Left ventricle myocardium superior (tissue), 1 donor: ENCODE results near the gene DSTN. TPM values are rescaled to one million over a fixed set of nuclear protein-coding genes. Genes with fewer than 3 reads are reported as not detected.

Source experiments
- ATAC-seq: fragments of 200-7000 bp; cut with Tn5 transposase; one replicate; pipeline ENCODE4 v1.9.1; 2020; ENCODE audit warnings: mild to moderate bottlenecking, moderate library complexity
- DNase-seq: peaks from one replicate; pipeline ENCODE4 v3.0.0-alpha.2; 2020
- intact Hi-C: fragments of 100-400 bp; cut with micrococcal nuclease; formaldehyde crosslinking; loops from one replicate; pipeline ENCODE4 v1.11.0; 2022
- total RNA-seq: library from RNA; stranded (reverse); fragmentation: NEBNext Ultra II Directional; extraction: Animal tissue kit (Norgen Biotek cat#: 25700); gene quantifications from one replicate; pipeline ENCODE4 v1.2.1, GENCODE V29; 2021
- donor health status: DM: no; HTN: yes; CAD: no; lungs with severe emphysema.

DSTN gene
- total RNA-seq, 1 donor from 2014 or later, result 836 TPM

DNA sequence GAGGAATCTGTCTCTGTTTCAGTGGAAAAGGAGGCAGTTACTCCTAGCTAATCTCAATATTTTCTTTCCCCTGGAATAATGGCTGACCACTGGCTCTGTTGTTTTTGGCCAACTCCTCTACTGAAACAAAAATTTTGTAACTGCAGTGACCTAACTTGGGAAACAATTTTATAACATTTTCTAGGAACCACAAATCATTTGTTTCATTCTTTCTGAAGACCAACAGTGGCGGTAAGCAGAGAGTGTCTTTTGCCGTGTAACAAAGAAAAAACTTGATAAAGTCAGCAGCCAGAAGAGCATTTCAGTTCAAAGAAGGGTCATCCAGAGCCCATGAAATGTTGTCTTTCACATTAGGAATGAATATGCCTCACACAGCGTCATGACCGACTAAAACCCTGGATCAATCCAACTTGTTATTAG lies 26.9 kb upstream of the DSTN start:
- ATAC-seq, result peak; percentile 83
- intact Hi-C loops, result no loop called here
- no peak for DNase-seq

DNA sequence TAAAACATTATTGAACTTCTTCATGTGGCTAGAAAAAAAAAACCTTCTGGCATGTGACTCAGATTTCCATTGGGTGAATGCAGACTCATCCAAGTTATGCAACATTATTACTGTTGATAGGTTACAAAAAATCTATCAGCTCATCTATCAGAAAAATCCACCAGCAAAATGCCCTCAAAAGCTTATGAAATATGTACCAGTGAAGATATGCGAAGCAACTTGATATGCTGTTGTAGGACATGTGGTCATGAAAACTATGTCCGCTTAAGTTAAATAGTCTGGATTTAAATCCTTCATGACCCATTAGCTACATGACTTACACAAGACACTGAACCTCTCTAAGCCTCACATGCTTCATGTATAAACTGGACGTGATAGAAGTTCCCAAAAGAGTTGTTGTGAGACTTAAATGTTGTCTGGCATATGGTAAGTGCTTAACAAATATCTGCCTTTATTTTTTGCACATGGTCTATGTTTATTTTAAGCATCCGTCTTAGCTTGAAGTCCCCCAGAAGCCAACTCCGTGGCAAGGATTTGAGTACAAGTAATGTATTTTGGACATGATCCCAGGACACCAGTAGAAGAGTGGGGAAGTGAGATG lies 26.2 kb upstream of the DSTN start:
- DNase-seq (no peak), ATAC-seq (peak; percentile 28)
- intact Hi-C loops, result no loop called here

DNA sequence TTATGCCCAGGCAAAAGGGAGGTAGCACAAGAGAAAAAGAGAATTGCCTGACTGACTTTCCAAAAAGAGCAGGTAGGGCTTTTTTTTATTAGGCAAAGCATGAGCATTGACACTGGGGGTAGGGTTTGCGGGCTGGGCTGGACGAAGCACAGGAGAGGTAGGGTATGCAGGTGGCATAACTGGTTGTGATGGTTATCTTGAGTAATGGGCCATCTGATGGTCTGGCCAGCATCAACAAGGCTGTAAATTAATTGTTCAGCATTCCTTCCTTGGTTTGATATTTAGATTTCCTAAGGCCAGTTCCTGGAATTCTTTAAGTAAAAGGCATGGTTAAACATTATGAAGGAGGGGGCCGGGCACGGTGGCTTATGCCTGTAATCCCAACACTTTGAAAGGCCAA lies 24.7 kb upstream of the DSTN start:
- ATAC-seq, result no peak
- DNase-seq, result no peak
- intact Hi-C loops, result no loop called here

GRCh38 chr20:17549131-17549530 lies 20.7 kb upstream of the DSTN start:
- no peak for DNase-seq
- no peak for ATAC-seq
- intact Hi-C loops, result no loop called here

- intact Hi-C loops, result no loop called here
- DNase-seq (no peak), ATAC-seq (no peak)
Measured at GRCh38 chr20:17555106-17555505, 14.8 kb upstream of the DSTN start.

DNA sequence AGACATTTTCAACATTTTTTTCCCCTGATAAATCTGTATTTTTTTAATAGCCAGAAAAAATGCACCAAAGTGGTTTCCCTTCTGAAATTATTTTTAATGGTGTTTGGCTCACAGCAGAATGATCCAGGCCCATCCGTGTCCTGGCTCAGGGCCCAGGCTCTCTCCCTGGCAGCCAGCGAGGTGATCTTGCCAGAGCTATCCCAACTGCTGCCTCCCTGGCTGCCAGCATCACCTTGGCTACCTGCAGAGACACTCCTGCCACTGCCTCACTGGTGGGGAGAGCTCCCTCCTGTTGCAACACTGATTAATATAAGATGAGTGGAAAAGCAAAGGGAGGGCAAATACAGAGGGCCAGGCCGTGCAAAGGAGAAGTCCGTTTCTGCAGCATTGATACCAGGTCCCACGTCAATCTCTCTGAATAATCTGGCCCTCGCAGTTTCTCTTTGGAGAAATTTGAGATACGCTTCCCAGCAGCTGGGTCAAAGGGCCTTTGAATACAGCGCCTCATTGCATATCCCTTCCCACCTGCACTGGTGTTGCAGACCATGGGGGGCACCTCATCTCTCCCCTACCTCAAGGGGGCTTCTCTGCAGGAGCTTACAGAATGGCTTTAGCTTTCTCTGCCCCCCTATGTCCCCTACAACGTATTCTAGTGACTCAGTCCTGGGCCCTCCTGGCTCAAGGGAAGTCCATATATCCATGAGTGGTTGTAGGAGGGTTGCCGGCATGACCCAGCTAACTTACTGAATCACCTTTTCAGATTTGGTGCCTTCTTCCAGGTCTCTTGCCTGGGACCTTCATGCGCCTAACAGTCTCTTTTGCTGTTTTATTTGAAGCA lies 12.8 kb upstream of the DSTN start:
- intact Hi-C loops, result no loop called here
- ATAC-seq (peak; percentile 92), DNase-seq (peak; percentile 90)

GRCh38 chr20:17557675-17558006 lies 12.2 kb upstream of the DSTN start:
- ATAC-seq (peak; percentile 22), DNase-seq (no peak)
- intact Hi-C loops, result no loop called here

DNA sequence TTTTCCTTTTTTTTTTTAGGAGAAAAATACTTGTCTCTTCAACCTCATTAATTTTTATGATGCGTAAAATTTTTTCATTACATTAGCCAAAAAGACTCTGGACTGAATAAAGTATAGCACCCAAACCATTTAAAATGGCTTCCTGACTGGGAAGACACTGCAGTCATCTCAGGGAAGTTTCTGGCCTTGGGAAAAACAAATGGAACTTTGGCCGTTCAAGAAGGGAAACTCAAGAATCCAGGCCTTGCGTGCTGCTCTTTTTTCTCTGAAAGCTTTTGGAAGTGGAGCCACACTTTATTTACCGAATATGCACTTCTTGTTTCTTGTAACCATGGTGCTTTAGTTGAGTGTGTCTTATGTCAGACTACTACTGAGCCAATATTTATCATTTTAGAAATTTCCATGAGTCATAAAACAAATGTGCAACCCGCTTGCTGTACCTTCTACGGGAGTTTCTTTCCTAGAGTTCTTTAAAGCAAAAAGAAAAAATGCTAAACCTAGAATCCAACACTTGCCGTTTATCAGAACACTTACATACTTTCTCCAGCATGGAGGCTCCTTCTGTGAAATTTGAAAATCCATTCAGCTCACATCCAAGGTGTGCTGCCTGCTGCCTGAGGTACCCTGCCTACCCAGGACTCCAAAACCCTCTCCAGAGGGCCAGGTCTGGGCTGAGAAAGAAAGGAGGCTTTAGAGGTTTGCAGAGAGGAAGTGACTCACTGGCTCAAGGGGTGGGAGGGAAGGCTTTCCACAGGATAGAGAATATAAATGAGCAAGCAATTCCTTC lies 11.5 kb upstream of the DSTN start:
- ATAC-seq, result peak; percentile 73
- no peak for DNase-seq
- intact Hi-C loops, result no loop called here

DNA sequence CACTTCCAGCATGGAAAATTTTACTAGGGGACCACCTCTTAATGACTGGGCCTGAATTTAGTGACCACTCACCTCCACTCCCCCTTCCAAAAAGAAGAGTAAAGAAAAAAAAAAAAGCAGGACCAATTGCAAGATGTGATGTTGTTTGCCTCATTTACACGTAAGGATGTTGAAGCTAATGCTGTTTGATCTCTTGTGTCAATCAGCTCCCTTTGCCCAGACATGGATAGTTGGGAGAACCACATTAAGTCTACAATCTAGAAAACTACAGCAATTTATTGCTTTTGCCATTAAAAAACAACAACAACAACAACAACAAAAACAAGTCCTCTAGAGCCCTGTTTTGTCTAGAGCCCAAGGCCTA lies 11.0 kb upstream of the DSTN start:
- ATAC-seq, result no peak
- intact Hi-C loops, result no loop called here
- DNase-seq, result no peak

DNA sequence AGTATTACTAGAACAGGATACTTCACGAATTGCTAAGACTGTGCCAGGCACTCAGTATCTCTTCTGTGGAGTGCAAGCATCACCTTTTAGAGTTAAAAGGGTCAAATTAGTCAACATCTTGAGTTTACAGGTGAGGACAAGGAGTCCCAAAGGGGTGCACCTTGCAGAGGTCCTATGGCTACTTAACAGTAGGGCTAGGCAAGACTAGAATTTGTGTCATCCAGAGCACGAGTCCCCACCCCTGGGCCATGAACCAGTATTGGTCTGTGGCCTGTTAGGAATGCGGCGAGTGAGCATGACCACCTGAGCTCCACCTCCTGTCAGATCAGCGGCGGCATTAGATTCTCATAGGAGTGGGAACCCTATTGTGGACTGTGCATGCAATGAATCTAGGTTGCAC lies 10.5 kb upstream of the DSTN start:
- intact Hi-C loops, result no loop called here
- ATAC-seq (no peak), DNase-seq (no peak)

DNA sequence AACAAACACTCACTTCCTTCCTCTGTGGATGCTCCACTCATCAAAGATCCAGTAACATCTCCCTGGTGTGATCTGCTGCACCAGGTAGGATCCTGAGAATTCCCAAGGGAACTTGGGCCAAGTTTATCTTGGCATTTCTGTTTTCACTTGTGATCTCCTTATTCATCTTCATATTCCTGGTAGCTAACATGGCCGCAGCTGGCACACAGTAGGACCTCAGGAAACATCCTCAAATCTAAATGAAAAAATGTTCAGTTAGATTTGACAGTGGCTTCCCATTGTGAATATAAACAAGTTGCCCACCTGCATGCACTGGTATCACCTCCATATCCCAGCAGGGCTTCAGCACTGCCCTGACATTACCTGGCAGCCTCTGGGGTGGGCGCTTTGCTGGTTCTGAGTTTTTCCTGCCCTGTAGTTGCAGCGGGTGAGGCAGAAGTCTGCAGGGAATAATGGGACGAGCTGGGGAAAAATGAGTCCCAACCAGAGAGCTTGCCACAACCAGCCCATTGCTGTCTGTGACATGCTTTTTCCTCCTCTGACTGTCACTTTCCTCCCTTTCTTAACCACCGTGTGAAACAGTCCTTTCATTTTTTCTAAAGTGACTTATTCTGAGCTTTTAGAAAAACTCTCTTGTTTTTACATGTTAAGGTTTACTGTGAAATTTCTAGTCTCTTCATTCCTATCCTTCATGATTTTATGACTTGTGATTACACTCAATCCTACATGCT lies 9.4 kb upstream of the DSTN start:
- intact Hi-C loops, result no loop called here
- no peak for ATAC-seq
- DNase-seq, result no peak

DNA sequence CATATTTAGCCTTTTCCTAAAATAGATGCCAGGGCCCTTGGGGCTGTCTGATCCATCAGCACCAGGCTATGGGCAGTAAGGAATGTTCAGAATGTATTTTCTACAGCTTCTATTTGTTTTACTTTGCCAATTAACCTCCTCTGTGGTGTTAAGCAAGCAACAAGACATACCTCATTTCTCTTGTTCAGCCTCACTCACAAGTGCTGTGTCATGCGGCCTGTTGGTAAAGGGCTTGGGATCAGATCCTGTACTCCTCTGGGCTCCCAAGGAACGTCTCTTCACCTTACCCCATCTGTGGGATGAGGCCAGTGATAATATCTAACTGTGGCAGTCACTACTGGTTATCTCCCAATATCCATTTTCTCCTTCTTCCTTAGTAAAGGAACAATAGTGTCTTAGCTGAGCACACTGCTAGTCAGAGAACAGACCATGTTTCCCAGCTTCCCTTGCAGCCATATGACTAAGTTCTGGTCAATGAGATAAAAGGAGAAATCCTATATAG lies 7.0 kb upstream of the DSTN start:
- ATAC-seq (peak; percentile 49), DNase-seq (no peak)
- intact Hi-C loops, result no loop called here

DNA sequence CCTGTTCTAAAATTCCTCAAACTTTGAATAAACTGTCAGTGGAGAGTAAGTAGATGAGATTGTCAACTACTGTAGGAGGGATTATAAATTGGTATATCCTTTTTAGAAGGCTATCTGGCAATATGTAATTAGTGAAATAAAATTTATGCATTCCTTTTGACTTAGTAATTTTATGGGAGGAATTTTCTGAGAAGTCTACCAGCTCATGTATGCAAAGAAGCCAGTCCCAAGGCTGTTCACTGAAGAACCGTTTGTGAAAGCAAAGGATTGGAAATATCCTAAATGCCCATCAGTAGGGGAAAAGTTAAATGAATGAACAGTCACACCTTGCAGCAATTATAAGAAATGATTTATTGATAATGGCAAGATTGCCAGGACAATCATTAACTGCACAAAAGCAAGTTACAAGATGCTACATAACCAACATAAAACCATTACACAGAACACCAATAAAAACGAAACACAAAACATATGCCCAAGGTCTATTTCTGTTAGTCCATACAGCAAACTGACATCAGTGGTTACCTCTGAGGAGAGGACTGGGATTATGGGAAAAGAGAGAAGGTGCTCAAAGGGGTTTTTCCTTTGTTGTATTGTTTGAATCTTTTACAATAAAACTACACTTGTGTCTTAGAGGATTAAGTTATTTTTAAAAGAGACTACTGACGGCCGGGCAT lies 4.6 kb upstream of the DSTN start:
- ATAC-seq, result no peak
- no peak for DNase-seq
- intact Hi-C loops, result no loop called here

GRCh38 chr20:17566345-17566744 lies 3.5 kb upstream of the DSTN start:
- no peak for ATAC-seq
- no peak for DNase-seq
- intact Hi-C loops, result no loop called here

DNA sequence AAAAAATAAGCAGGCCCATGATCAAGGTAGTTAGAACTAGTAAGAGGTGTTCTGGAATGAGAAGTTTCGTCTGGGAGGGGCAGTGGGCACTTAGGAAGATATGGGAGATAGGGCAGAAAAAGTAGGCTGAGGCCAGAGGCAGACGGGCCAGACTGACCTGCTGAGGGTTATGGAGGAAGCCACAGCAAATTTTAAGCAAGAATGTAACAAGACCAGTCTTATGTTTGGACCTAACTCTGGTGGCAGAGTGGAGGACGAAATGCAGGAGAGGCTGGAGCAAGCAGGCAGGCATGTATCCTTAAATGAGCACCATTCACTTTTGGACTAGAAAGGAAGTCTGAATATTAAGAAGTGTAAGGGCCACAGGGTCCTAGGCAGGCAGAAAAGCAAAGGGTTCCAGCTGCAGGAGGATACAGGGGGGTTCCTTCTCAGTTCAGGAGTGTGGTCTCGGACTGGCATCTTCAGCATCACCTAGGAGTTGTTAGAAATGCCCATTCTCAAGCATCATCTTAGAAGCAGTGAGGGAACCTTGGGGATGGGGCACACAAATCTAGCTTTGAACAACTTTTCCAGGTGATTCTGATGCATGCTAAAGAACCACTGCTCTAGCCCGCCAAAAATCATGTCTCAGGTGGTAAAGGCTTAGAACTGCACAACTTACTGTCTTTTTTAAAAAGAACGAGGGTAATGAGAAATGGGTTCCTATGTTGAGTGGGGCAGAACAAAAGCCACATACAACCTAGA lies 1.7 kb upstream of the DSTN start:
- intact Hi-C loops, result no loop called here
- ATAC-seq (no peak), DNase-seq (no peak)

GRCh38 chr20:17568972-17569521 lies 828 bp upstream of the DSTN start:
- intact Hi-C loops, result no loop called here
- ATAC-seq (peak; percentile 80), DNase-seq (peak; percentile 89)

GRCh38 chr20:17570347-17571152 lies 675 bp downstream of the DSTN start:
- DNase-seq (peak; percentile 71), ATAC-seq (peak; percentile 58)
- intact Hi-C loops, result no loop called here
